HG03159 (cell line): ENCODE measurements around the gene ELMO2.
A peak's percentile ranks its signal among the peaks of the same experiment; 100 is the strongest.

Experiments
- ATAC-seq: cut with Tn5 transposase; IDR thresholded peaks from one replicate; pipeline ENCODE4 v1.9.1; 2021; ENCODE audit warnings: mild to moderate bottlenecking, moderate library complexity; ENCODE audit not compliant: unreplicated experiment

ELMO2 gene

DNA sequence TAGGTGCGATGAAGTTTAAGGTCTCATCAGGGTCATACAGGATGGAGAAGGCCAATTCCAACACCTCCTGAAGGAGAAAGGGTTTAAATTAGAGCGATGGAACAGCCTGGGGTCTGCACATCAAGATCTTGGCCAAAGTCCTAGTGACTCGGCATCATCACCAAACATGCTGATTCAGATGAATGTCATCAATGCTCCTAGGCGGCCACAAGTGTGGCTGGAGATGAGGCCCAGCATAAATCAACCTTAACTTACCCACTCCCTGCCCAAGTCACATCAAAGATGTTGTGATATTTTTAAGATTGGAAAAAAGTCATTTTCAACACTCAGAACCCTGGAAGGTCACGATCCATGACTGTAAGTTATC lies 37.5 kb downstream of the ELMO2 start:
- ATAC-seq, result no peak

DNA sequence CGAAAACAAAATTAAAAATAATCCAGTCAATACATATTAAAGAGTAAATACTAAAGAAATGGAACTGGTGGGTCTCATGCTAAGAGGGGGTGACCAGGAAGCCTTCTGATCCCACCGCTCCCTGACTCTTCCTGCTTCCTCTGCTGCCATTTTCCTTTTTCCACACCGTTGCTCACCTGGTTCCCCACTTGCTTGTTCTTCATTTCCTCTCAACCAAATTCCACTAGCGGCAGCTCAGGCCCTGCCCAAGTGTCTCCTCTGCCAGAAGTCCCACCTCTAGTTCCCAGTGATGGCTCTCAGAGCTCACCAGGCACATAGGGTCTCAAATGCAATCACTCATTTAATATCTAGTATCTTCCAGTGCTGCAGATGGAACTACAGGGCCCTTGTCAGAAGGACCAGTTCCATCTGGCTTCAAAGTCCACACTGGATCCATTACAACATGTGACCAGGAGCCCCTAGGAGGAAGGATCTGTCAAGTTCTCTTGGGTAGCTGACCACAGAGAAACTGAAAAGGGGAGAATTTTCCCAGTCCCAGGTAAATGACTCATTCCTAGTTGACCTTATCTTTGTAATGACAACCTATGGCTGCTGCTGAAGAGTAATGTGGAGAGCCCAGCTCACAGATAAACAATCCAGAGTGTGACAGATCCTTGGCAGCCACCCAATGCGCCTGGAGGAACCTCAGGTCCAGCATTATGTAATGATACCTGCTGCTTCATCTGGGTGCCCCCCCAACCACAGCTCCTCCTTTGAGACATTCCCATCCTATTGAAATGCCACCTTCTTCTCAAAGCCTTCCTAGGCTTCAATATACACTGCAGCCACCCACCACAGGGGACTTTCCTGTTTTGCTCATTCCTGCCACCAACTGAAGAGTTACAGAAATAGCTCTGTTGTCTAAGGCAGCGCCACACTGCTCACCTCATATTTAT lies 38.2 kb downstream of the ELMO2 start:
- no peak for ATAC-seq

- no peak for ATAC-seq
Observed at GRCh38 chr20:46367234-46367633, 39.2 kb downstream of the ELMO2 start.

GRCh38 chr20:46366826-46367225 lies 39.6 kb downstream of the ELMO2 start:
- no peak for ATAC-seq

GRCh38 chr20:46365487-46366220 lies 40.8 kb downstream of the ELMO2 start:
- no peak for ATAC-seq

GRCh38 chr20:46364670-46365486 lies 41.5 kb downstream of the ELMO2 start:
- ATAC-seq, result no peak

- ATAC-seq, result peak; percentile 82
Observed at GRCh38 chr20:46363874-46364669, 42.3 kb downstream of the ELMO2 start.

DNA sequence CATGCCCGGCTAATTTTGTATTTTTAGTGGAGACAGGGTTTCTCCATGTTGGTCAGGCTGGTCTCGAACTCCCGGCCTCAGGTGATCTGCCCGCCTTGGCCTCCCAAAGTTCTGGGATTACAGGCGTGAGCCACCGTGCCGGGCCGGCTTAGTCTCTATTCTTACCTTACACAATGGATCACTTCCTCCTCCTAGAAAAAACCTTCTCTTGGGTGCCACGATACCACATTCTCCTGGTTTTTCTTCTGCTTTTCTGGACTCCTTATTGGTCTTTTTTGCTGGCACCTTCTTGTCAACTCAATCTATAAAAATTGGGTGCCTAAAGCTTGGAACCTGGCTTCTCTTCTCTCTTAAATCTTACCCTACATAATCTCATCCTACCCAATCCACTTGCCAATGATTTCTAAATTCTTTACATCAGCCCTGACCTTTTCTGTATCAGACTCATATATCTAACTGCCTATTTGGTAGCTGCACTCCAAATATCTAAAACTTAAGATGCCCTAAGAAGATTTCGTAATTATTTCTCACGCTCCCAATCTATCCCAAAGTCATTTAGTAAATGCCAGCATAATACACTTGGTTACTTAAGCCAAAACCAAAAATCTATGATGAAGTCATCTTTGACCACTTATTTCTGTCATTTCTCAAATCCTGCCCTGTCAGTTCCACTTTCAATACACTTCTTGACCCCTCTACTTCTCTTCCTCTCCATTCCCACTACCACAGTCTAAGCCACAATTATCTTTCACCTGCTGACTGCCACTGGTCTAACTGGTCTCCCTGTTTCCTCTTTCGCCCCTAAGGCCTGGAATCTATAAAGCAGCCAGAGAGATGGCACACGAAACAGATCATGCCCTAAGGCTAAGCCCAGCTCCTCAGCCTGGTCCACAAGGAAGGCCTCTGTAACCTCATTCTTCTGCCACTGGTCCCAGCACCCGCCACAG lies 43.2 kb downstream of the ELMO2 start:
- peak; percentile 11 for ATAC-seq

DNA sequence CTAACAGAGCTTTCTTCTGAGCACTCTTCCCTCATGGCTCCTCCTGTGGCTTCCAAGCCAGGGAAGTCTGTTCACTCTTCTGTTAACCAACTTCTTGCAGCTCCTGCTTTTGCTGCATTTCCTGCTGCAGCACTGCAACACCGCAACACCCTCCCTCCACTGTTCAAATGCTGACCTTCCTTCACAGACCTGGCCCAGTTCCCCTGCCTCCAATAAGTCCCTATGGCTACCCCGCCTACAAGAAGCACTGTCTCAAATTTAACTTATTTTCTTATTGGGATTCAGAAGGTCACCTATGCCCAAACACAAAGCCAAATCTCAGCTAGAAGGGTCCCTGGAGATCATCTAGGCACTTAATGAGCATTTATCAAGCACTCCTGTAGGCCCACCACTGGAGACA lies 44.6 kb downstream of the ELMO2 start:
- ATAC-seq, result no peak

GRCh38 chr20:46361381-46361780 lies 45.0 kb downstream of the ELMO2 start:
- no peak for ATAC-seq

DNA sequence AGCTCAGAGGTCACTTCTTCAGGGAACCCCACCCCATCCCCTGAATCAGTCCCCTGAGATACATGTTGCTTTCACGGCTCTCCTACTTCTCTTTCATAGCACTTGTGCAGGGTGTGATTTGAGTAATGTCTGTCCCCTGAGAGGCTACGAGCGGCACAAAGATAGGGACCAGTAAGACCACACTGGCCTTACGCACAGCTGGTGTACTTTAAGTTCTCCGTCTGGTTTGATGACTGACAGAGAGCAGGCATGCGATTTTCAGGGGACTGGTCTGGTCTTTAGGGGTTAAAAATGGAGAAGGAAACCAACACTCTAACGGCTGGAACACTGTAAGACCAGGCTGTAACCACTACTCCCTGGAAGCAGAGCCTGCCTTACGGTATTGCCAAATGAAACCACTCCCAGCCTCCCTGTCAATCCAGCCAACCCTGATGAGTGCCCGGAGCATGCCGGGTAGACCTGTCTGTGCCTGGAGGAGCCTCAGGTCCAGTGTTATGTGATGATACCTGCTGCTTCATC lies 47.1 kb downstream of the ELMO2 start:
- peak; percentile 51 for ATAC-seq

GRCh38 chr20:46358346-46359058 lies 47.9 kb downstream of the ELMO2 start:
- no peak for ATAC-seq

DNA sequence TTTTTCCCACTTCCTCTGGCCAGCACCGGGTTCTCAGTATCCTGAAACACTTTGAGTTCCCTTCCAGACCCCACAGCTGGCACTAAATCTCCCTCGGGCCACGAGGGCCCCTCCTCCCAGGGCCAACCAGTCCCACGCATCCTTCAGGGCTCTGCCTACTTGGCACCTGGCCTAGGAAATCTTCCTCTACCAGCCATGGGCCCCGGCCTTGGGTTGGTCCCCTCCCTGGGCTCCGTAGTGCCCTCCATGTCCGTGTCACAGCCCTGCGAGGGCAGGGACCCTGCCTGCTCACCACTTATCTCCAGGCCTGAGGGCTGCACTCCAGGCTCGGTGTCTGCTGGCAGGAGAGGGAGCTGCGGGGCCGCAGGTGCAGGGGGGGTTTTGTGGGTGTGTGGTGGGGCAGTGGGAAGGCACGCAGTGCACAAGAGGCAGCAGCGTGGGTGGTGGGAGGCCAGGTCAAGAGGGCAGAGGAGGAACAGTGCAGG lies 49.3 kb downstream of the ELMO2 start:
- ATAC-seq, result no peak

DNA sequence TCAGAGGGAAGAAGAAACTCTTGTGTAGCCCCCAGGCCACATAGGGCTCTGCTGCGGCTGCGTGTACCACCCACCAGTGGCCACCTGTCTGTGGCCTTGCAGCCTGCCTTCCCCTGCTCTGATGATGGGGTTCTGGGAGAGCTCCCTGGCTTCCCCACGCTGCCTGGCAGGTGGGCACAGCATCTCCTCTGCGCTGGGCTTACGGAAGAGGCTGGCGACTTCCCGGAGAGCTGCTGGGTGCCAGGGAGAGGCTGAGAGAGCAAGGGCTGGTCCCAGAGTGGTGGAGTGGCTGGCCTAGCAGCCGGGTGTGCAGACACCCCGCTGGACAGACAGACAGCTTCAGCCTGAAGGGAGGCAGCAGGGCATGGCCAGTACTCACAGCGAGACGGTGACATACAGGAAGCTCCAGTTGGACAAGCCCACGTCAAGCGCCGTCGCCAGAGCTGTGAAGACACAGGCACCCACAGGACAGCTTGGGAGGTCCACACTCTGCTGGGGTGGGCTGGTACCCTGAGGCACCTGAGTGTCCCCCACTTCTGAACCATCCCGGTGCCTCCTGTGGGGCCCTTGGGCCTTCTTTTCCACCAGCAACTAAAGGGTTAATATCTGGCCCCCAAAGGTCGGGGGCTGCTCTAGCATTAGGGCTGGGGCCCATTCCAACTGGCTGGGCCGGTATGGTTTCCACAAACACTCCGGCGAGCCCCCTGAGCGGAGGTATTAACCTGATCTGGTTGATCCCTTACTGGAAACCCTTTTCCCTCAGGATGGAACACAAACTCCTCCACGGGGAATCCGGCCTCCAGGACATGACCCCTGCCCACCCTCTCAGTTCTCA lies 50.0 kb downstream of the ELMO2 start:
- ATAC-seq, result no peak

GRCh38 chr20:46355778-46356177 lies 50.6 kb downstream of the ELMO2 start:
- ATAC-seq, result no peak

GRCh38 chr20:46354920-46355654 lies 51.3 kb downstream of the ELMO2 start:
- ATAC-seq, result no peak

GRCh38 chr20:46354207-46354555 lies 52.2 kb downstream of the ELMO2 start:
- ATAC-seq, result no peak
